Lung (tissue), 13 donors: Measurements from ENCODE around the gene COL4A5. TPM values are rescaled to one million over a fixed set of nuclear protein-coding genes. Genes with fewer than 3 reads are reported as not detected.

Experiments
- ATAC-seq: fragments of 200-7000 bp; cut with Tn5 transposase; one replicate; pipeline ENCODE4 v1.9.1; 2020; ENCODE audit warnings: moderate number of reproducible peaks; ENCODE audit not compliant: insufficient read depth, low FRiP score
- DNase-seq, 3 donors: peaks; one replicate each; pipeline ENCODE4 v3.0.0-alpha.2; 2013 to 2017
- H3K27ac ChIP-seq, 2 donors: one replicate each; pipeline ENCODE4 v1.5.1; 2013; ENCODE audit warnings: mild to moderate bottlenecking in 2 of 2, moderate library complexity in 2 of 2, control low read depth in 1 of 2, inconsistent platforms in 1 of 2, low read depth in 1 of 2, low read length in 1 of 2
- H3K27me3 ChIP-seq, 3 donors: one replicate each; pipeline ENCODE4 v1.5.1; 2013; ENCODE audit warnings: low read length in 2 of 3; ENCODE audit not compliant: control insufficient read depth in 3 of 3, insufficient read depth in 3 of 3
- H3K36me3 ChIP-seq, 4 donors: one replicate each; pipeline ENCODE4 v1.5.1; 2013; ENCODE audit warnings: low read length in 4 of 4, mild to moderate bottlenecking in 1 of 4, moderate library complexity in 1 of 4; ENCODE audit not compliant: control insufficient read depth in 4 of 4, insufficient read depth in 4 of 4
- H3K4me1 ChIP-seq, 5 donors: one replicate each; pipeline ENCODE4 v1.5.1; 2013; ENCODE audit warnings: low read length in 5 of 5, mild to moderate bottlenecking in 2 of 5, moderate library complexity in 1 of 5; ENCODE audit not compliant: control insufficient read depth in 5 of 5, insufficient read depth in 5 of 5
- H3K4me3 ChIP-seq: one replicate; pipeline ENCODE4 v1.5.1; 2013; ENCODE audit warnings: mild to moderate bottlenecking, control low read depth, moderate library complexity
- H3K9ac ChIP-seq, 2 donors: one replicate each; pipeline ENCODE4 v1.5.1; 2013; ENCODE audit warnings: low read length in 2 of 2, control low read depth in 1 of 2; ENCODE audit not compliant: insufficient read depth in 1 of 2
- H3K9me3 ChIP-seq, 4 donors: one replicate each; pipeline ENCODE4 v1.5.1; 2013; ENCODE audit warnings: low read length in 3 of 4, mild to moderate bottlenecking in 1 of 4, moderate library complexity in 1 of 4; ENCODE audit not compliant: control insufficient read depth in 4 of 4, insufficient read depth in 3 of 4
- CTCF ChIP-seq: IDR thresholded peaks from 2 replicates; pipeline ENCODE4 v1.5.1; 2012; ENCODE audit warnings: mild to moderate bottlenecking; ENCODE audit errors: control extremely low read depth, extremely low read depth
- WGBS, 2 donors: extraction: QIAGEN DNeasy Blood & Tissue Kit; methylation state at CpG; one replicate each; pipeline ENCODE4 v1.1.7; 2013; 5-methylcytosine and 5-hydroxymethylcytosine counted together
- polyA plus RNA-seq, 2 donors: library from polyadenylated mRNA; stranded (reverse); fragments of 200-250 nt; gene quantifications; one replicate each; pipeline ENCODE4 v1.2.1, GENCODE V29; 2013
- small RNA-seq: library from RNA; depleted of rRNA; stranded (forward); fragments of <200 nt; gene quantifications from one replicate; pipeline ENCODE3, GENCODE V24; 2014; ENCODE audit warnings: low replicate concordance
- total RNA-seq, 2 donors: library from RNA; depleted of rRNA in 1 of 2; stranded (reverse); fragments of >200 nt in 1 of 2; gene quantifications; one replicate each; pipeline ENCODE4 v1.2.1, GENCODE V29; 2014 to 2021
- donor health status: control.
- donor health status: control.
- donor health status: Bipolar disorder and iron deficiency.
- donor health status: healthy.
- donor health status: DM: yes; HTN: yes; CAD: no.

The COL4A5 gene
- total and polyA plus RNA-seq, 4 donors = 4.3 to 253 (median 16.4) TPM

GRCh38 chrX:108736509-108737479 is 297.2 kb downstream of the COL4A5 start, which contains the start of gene IRS4:
Gene IRS4 (minus strand): TSS chrX:108736563.
- no peak for ATAC-seq
- Histone ChIP-seq H3K27ac (no peak within 1 kb of the TSS), H3K4me3 (no peak within 1 kb of the TSS), H3K4me1 (peaks cover 0 to 9% (median 3%) of the 10 kb centered on the region in 5 donors), H3K9ac (no peak within 1 kb of the TSS), H3K9me3 (peaks cover 0 to 15% (median 0%) of the 10 kb centered on the region in 4 donors), H3K36me3 (no peaks in the 10 kb centered on the region), H3K27me3 (peaks cover 12 to 53% (median 52%) of the 10 kb centered on the region in 3 donors)
- WGBS, 2 donors = 2 to 32% methylated on average over 45 to 62 of the region's 62 CpGs
- no peak for TF ChIP-seq CTCF
- DNase-seq = peak; percentile 63 to 79 (median 68)

- Histone ChIP-seq H3K36me3 (no peaks in the 10 kb centered on the region), H3K9ac (no peak overlapping the region), H3K9me3 (peaks cover 0 to 15% (median 0%) of the 10 kb centered on the region in 4 donors), H3K27ac (no peak overlapping the region), H3K27me3 (peaks cover 8 to 54% (median 53%) of the 10 kb centered on the region in 3 donors), H3K4me1 (peaks cover 0 to 6% (median 3%) of the 10 kb centered on the region in 5 donors), H3K4me3 (no peak overlapping the region)
- ATAC-seq (no peak), DNase-seq (no peak)
- WGBS, 2 donors = 20 to 38% methylated on average over 5 of the region's 5 CpGs
- no peak for TF ChIP-seq CTCF
Measured at GRCh38 chrX:108737754-108738153, 298.1 kb downstream of the COL4A5 start.

GRCh38 chrX:108740299-108740774 is 300.7 kb downstream of the COL4A5 start:
- H3K27ac ChIP-seq = no peak overlapping the region
- H3K9ac ChIP-seq = no peak overlapping the region
- no peaks in the 10 kb centered on the region for H3K36me3 ChIP-seq
- no peak for ATAC-seq
- peaks cover 0 to 6% (median 3%) of the 10 kb centered on the region in 5 donors for H3K4me1 ChIP-seq
- H3K27me3 ChIP-seq = peaks cover 8 to 48% (median 34%) of the 10 kb centered on the region in 3 donors
- no peak overlapping the region for H3K4me3 ChIP-seq
- DNase-seq = no peak
- peaks cover 0 to 4% (median 0%) of the 10 kb centered on the region in 4 donors for H3K9me3 ChIP-seq
- 42 to 79% methylated on average over 1 of the region's 1 CpG for WGBS, 2 donors
- TF ChIP-seq CTCF = no peak

Small RNA genes lying within 50 kb of the gene (small RNA-seq; reads per million reads assigned to genes)
- gene RF00019 = not detected

Other genes with a start within 250 kb of the COL4A5 start
- 10 to 100 TPM in 1 of 2 donors, 1 to 10 TPM in 1; 2.7 to 16.7 TPM for gene COL4A6, start 1.4 kb upstream of the COL4A5 start, total RNA-seq
- under 1 TPM; 0.57 TPM for gene COL4A6, start 1.4 kb upstream of the COL4A5 start, polyA plus RNA-seq